Activated T-cell treated with anti-CD3 and anti-CD28 coated beads, Interleukin-2, amount 50 U/mL, for 24 hours (primary cell): ENCODE results near the gene KRT73.

Experiments used
- DNase-seq: peaks from one replicate; pipeline ENCODE4 v3.0.0-alpha.2; 2020
- H3K27ac Mint-ChIP-seq: 2 replicates; pipeline ENCODE4 v1.8.0; 2020; ENCODE audit warnings: mild to moderate bottlenecking, mixed read lengths
- H3K27me3 Mint-ChIP-seq: 2 replicates; pipeline ENCODE4 v1.8.0; 2020; ENCODE audit warnings: mixed read lengths
- H3K36me3 Mint-ChIP-seq: 2 replicates; pipeline ENCODE4 v1.8.0; 2020; ENCODE audit warnings: low read depth, mixed read lengths
- H3K4me1 Mint-ChIP-seq: 2 replicates; pipeline ENCODE4 v1.8.0; 2020; ENCODE audit warnings: low read depth, mixed read lengths
- H3K4me3 Mint-ChIP-seq: 2 replicates; pipeline ENCODE4 v1.8.0; 2020; ENCODE audit warnings: mild to moderate bottlenecking, moderate library complexity, mixed read lengths
- H3K9me3 Mint-ChIP-seq: 2 replicates; pipeline ENCODE4 v1.8.0; 2020; ENCODE audit warnings: mixed read lengths

The KRT73 gene

GRCh38 chr12:52582971-52583456, 35.3 kb downstream of the KRT73 start:
- peaks cover 40% of the 10 kb centered on the region for H3K4me1 Mint-ChIP-seq

DNA sequence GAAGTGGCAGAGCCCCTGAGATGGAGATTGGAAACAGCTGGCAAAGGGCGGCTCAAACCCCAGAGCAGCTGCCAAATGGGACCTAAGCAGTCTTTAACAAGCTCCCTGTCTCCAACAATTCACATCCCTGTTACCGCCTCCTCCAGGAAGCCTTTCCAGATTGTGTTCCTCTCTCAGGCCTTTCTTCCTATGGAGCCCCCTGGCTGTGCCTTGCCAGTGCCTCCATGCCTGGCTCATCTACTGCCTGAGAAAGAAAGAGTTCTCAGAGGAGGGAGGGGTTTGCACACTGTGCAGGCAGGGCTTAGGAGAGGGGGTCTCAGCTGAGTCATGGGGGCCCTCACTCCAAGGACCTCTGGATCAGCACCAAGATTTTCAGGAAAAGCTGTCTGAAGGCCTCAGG, 35.9 kb downstream of the KRT73 start:
- H3K9me3 Mint-ChIP-seq, result no peaks in the 10 kb centered on the region
- H3K27ac Mint-ChIP-seq, result no peak overlapping the region
- DNase-seq, result no peak
- peaks cover 40% of the 10 kb centered on the region for H3K4me1 Mint-ChIP-seq
- H3K27me3 Mint-ChIP-seq, result no peaks in the 10 kb centered on the region
- no peak overlapping the region for H3K4me3 Mint-ChIP-seq
- H3K36me3 Mint-ChIP-seq, result no peaks in the 10 kb centered on the region

More at GRCh38 chr12:52582971-52583456, 35.3 kb downstream of the KRT73 start:
- H3K36me3 Mint-ChIP-seq, result no peaks in the 10 kb centered on the region
- H3K9me3 Mint-ChIP-seq, result no peaks in the 10 kb centered on the region
- H3K27me3 Mint-ChIP-seq, result no peaks in the 10 kb centered on the region
- H3K4me3 Mint-ChIP-seq, result no peak overlapping the region
- H3K27ac Mint-ChIP-seq, result no peak overlapping the region
- peak; percentile 80 for DNase-seq

GRCh38 chr12:52581481-52581880, 36.9 kb downstream of the KRT73 start:
- Mint-ChIP-seq H3K27me3 (no peaks in the 10 kb centered on the region), H3K9me3 (no peaks in the 10 kb centered on the region), H3K4me3 (no peak overlapping the region), H3K27ac (no peak overlapping the region), H3K36me3 (no peaks in the 10 kb centered on the region), H3K4me1 (peaks cover 31% of the 10 kb centered on the region)
- DNase-seq, result no peak

DNA sequence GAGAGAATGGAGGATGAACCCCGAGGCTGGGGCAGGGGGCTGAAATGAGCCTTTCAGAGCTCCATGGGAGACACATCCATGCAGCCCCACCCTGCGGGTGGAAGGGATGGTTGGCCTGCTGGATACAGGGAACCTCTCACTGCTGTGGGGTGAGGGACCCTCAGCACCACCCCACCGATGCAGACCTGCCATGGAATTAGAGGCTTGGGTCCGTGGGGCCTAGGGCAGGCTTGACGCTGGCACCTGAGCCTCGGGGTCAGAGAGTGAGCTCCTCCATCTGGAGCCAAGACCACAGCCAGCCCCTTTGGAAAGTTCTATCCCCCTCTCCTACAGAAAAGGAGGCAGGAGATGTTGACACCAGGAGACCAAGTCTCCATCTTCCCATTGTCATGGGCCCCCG, 37.3 kb downstream of the KRT73 start:
- peaks cover 27% of the 10 kb centered on the region for H3K4me1 Mint-ChIP-seq
- H3K4me3 Mint-ChIP-seq, result no peak overlapping the region
- H3K27me3 Mint-ChIP-seq, result no peaks in the 10 kb centered on the region
- H3K36me3 Mint-ChIP-seq, result no peaks in the 10 kb centered on the region
- no peak for DNase-seq
- no peaks in the 10 kb centered on the region for H3K9me3 Mint-ChIP-seq
- no peak overlapping the region for H3K27ac Mint-ChIP-seq

GRCh38 chr12:52580496-52580895, 37.9 kb downstream of the KRT73 start:
- Mint-ChIP-seq H3K4me1 (peaks cover 21% of the 10 kb centered on the region), H3K4me3 (no peak overlapping the region), H3K27me3 (no peaks in the 10 kb centered on the region), H3K36me3 (no peaks in the 10 kb centered on the region), H3K9me3 (no peaks in the 10 kb centered on the region), H3K27ac (no peak overlapping the region)
- DNase-seq, result no peak

- no peaks in the 10 kb centered on the region for H3K36me3 Mint-ChIP-seq
- H3K27ac Mint-ChIP-seq, result no peak overlapping the region
- no peak for DNase-seq
- H3K27me3 Mint-ChIP-seq, result no peaks in the 10 kb centered on the region
- H3K9me3 Mint-ChIP-seq, result no peaks in the 10 kb centered on the region
- peaks cover 14% of the 10 kb centered on the region for H3K4me1 Mint-ChIP-seq
- H3K4me3 Mint-ChIP-seq, result no peak overlapping the region
Measured at GRCh38 chr12:52579468-52580465, 38.6 kb downstream of the KRT73 start.

DNA sequence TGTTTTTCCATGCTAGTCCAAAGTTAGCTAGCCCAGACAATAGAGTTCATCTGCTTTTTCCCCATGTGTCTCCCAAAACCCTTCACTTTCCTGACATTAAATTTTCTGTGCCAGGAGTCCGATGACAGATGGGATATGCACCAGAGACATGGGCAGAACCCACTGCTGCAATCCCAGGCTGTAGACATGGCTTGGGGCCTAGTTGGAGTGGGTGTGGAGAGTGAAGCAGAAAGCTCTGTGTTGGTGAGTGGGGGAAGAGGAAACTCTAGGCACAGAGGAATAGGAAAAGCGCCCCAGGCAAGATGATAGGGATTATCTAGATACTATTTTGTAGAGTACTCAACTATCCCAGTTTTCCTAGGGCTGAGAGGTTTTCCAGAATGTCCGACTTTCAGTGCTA, 39.9 kb downstream of the KRT73 start:
- H3K27ac Mint-ChIP-seq, result no peak overlapping the region
- peaks cover 12% of the 10 kb centered on the region for H3K4me1 Mint-ChIP-seq
- no peaks in the 10 kb centered on the region for H3K9me3 Mint-ChIP-seq
- DNase-seq, result no peak
- no peak overlapping the region for H3K4me3 Mint-ChIP-seq
- no peaks in the 10 kb centered on the region for H3K36me3 Mint-ChIP-seq
- no peaks in the 10 kb centered on the region for H3K27me3 Mint-ChIP-seq

DNA sequence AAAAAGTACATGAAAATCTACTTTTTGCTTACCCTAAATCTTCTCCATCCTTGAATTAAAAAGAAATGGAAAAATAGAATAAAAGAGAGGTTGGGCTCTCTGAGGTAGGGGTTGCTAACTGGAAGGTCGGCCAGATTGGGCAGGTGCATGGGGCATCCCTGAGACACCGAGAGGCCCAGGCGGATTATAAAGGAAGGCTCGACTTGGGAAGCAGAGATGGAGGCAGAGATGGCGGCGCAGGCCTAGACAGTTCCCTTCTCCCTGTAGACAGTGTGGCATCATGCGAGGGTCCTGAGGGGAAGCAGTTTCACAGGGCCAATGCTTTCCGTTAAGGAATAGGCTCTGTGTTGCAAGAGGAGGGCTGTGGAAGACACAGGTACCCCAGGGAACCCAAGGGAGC, 41.0 kb downstream of the KRT73 start:
- H3K9me3 Mint-ChIP-seq, result no peaks in the 10 kb centered on the region
- no peaks in the 10 kb centered on the region for H3K27me3 Mint-ChIP-seq

DNA sequence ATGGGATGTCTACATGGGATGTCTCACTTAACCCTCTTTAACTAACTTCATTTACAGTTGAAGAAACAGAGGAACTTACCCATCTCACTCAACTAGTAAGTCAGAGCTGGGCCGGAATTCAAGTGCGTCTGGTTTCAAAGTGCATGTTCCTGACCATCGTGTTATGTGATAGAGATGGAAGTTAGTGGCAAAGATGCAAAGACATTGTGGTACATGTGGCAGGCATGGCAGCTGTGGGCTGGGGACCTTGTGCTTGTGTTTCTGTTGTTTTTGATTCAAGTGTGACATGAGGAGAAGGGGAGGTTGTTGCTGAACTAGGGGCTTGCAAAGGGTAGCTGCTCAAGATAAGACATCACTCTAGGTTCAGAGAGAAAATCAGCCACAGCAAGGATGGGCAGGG, 42.4 kb downstream of the KRT73 start:
- no peaks in the 10 kb centered on the region for H3K36me3 Mint-ChIP-seq

More for the DNA sequence above, 41.0 kb downstream of the KRT73 start:
- no peak for DNase-seq
- Mint-ChIP-seq H3K4me3 (no peak overlapping the region), H3K27ac (no peak overlapping the region), H3K36me3 (no peaks in the 10 kb centered on the region), H3K4me1 (peaks cover 10% of the 10 kb centered on the region)

GRCh38 chr12:52575256-52575655, 43.1 kb downstream of the KRT73 start:
- Mint-ChIP-seq H3K4me1 (peaks cover 4% of the 10 kb centered on the region), H3K27ac (no peak overlapping the region), H3K4me3 (no peak overlapping the region), H3K9me3 (no peaks in the 10 kb centered on the region), H3K27me3 (peaks cover under 1% of the 10 kb centered on the region), H3K36me3 (no peaks in the 10 kb centered on the region)
- DNase-seq, result no peak

More for the DNA sequence above, 42.4 kb downstream of the KRT73 start:
- no peak for DNase-seq
- Mint-ChIP-seq H3K9me3 (no peaks in the 10 kb centered on the region), H3K27ac (no peak overlapping the region), H3K27me3 (no peaks in the 10 kb centered on the region), H3K4me1 (peaks cover 10% of the 10 kb centered on the region), H3K4me3 (no peak overlapping the region)

- Mint-ChIP-seq H3K27ac (no peak within 1 kb of the TSS), H3K36me3 (no peaks in the 10 kb centered on the region), H3K27me3 (peaks cover 2% of the 10 kb centered on the region), H3K4me1 (no peaks in the 10 kb centered on the region), H3K9me3 (no peaks in the 10 kb centered on the region), H3K4me3 (no peak within 1 kb of the TSS)
- DNase-seq, result no peak
Measured at GRCh38 chr12:52573743-52574142, 44.6 kb downstream of the KRT73 start, which contains the start of gene KRT74. Gene KRT74 (minus strand): TSS chr12:52573843. CDS start chr12:52573777, 66 bp downstream.

DNA sequence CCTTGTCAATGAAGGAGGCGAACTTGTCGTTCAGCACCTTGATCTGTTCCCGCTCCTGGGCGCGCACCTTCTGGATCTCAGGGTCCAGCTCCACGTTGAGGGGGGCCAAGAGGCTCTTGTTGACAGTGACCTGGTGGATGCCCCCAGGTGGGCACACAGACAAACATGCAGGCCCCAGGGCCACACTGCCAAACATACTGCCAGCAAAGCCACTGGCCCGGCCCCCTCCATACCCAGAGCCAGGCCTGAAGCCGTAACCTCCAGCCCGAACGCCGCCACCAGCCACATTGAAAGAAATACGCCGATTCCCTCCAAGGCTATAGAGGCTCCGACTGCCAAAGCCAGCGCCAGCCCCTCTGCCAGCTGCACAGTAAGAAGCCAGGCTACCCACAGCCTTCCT, 45.1 kb downstream of the KRT73 start:
- no peaks in the 10 kb centered on the region for H3K9me3 Mint-ChIP-seq
- no peak overlapping the region for H3K27ac Mint-ChIP-seq
- no peak overlapping the region for H3K4me3 Mint-ChIP-seq
- no peaks in the 10 kb centered on the region for H3K4me1 Mint-ChIP-seq
- DNase-seq, result no peak
- peaks cover 2% of the 10 kb centered on the region for H3K27me3 Mint-ChIP-seq
- no peaks in the 10 kb centered on the region for H3K36me3 Mint-ChIP-seq

DNA sequence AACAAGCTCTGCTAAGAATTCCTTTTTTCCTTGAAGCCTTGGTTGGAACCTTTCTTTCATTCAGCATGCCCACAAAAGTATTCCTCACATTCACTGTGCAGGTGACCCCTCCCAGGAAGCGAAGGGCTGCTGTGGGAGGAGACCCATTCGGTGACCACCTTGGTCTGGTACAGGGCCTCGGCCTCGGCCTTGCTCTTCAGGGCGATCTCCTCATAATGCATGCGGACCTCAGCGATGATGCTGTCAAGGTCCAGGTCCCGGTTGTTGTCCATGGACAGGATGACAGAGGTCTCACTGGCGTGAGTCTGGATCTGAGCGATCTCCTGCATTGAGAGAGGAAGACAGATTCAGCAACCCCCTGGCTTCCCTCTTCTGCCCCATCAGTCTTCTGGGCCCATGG, 47.8 kb downstream of the KRT73 start:
- H3K4me1 Mint-ChIP-seq, result no peaks in the 10 kb centered on the region
- DNase-seq, result no peak
- H3K36me3 Mint-ChIP-seq, result no peaks in the 10 kb centered on the region
- no peak overlapping the region for H3K4me3 Mint-ChIP-seq
- peaks cover 9% of the 10 kb centered on the region for H3K27me3 Mint-ChIP-seq
- H3K27ac Mint-ChIP-seq, result no peak overlapping the region
- H3K9me3 Mint-ChIP-seq, result no peaks in the 10 kb centered on the region

- no peak overlapping the region for H3K27ac Mint-ChIP-seq
- H3K36me3 Mint-ChIP-seq, result no peaks in the 10 kb centered on the region
- H3K4me3 Mint-ChIP-seq, result no peak overlapping the region
- peaks cover 18% of the 10 kb centered on the region for H3K27me3 Mint-ChIP-seq
- H3K4me1 Mint-ChIP-seq, result no peaks in the 10 kb centered on the region
- no peak for DNase-seq
- H3K9me3 Mint-ChIP-seq, result no peaks in the 10 kb centered on the region
Measured at GRCh38 chr12:52568111-52568510, 50.2 kb downstream of the KRT73 start.

DNA sequence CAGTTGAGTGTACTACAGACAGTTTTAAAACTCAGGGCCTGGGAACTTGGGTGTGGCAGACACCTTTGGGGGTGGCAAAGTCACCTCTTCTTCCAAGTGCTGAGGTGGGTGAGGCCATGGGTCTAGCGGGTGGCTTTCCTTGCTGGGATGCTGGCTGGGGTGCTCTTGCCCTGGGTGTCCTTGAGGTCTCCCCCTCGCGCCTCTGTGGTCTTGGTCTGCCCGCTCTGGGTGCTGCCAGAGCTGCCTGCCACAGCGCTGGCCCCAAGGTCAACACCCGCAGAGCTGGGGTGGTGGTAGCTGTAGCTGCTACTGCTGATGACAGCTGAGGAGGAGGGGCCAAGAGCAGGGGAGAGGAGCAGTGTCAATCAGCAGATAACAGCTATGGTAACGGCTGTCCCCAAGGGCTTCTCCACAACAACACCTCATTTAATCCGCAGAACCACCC, 51.5 kb downstream of the KRT73 start:
- H3K4me1 Mint-ChIP-seq, result no peaks in the 10 kb centered on the region
- H3K27me3 Mint-ChIP-seq, result peaks cover 18% of the 10 kb centered on the region
- no peak overlapping the region for H3K27ac Mint-ChIP-seq
- no peaks in the 10 kb centered on the region for H3K36me3 Mint-ChIP-seq
- DNase-seq, result no peak
- no peaks in the 10 kb centered on the region for H3K9me3 Mint-ChIP-seq
- H3K4me3 Mint-ChIP-seq, result no peak overlapping the region
